HepG2 (cell line): ENCODE results near the gene TM4SF4. TPM values are rescaled to one million over a fixed set of nuclear protein-coding genes. Genes with fewer than 3 reads are reported as not detected.

Experiments
- ATF1 ChIP-seq: IDR thresholded peaks from 2 replicates; pipeline ENCODE4 v1.6.1; 2016; ENCODE audit warnings: mild to moderate bottlenecking, control low read depth
- BORCS8-MEF2B ChIP-seq: sonication (generic); formaldehyde crosslinking; IDR thresholded peaks from 2 replicates; pipeline ENCODE4 v1.8.0; 2022; ENCODE audit warnings: mild to moderate bottlenecking, missing genetic modification reagents
- CAMTA2 ChIP-seq: sonication (generic); formaldehyde crosslinking; IDR thresholded peaks from 2 replicates; pipeline ENCODE4 v1.4.0; 2020; ENCODE audit warnings: mild to moderate bottlenecking, missing genetic modification reagents, borderline replicate concordance
- EP300 ChIP-seq, 3 experiments: sonication (generic) in 1 of 3; formaldehyde crosslinking in 1 of 3; IDR thresholded peaks; 2 replicates each; pipeline versions ENCODE4 v1.5.1 to v1.6.1; 2011 to 2020; ENCODE audit warnings: low read depth in 2 of 3, low read length in 2 of 3, borderline replicate concordance in 1 of 3, improper control_type of control experiment in 1 of 3, mild to moderate bottlenecking in 1 of 3, missing genetic modification reagents in 1 of 3, moderate library complexity in 1 of 3
- HMG20B ChIP-seq: conservative IDR thresholded peaks from 2 replicates; pipeline ENCODE4 v1.6.1; 2016; ENCODE audit warnings: missing genetic modification reagents, missing compliant biosample characterization
- HNF1B ChIP-seq: sonication (generic); formaldehyde crosslinking; IDR thresholded peaks from 2 replicates; pipeline ENCODE4 v1.5.1; 2020; ENCODE audit warnings: mild to moderate bottlenecking, moderate library complexity, missing genetic modification reagents
- HOXA3 ChIP-seq: sonication (generic); formaldehyde crosslinking; IDR thresholded peaks from 2 replicates; pipeline ENCODE4 v1.5.0; 2020; ENCODE audit warnings: missing genetic modification reagents
- KMT2B ChIP-seq: IDR thresholded peaks from 2 replicates; pipeline ENCODE4 v1.6.1; 2016; ENCODE audit warnings: missing genetic modification reagents, missing compliant biosample characterization
- LCORL ChIP-seq, 2 experiments: fragments of 450-650 bp in 1 of 2; sonication (generic) in 1 of 2; formaldehyde crosslinking in 1 of 2; IDR thresholded peaks; 2 replicates each; pipeline versions ENCODE4 v1.5.0 to v1.6.1; 2017 to 2020; ENCODE audit warnings: antibody characterized with exemption in 1 of 2, missing genetic modification reagents in 1 of 2
- MEIS1 ChIP-seq: sonication (generic); formaldehyde crosslinking; IDR thresholded peaks from 2 replicates; pipeline ENCODE4 v1.9.0; 2021; ENCODE audit warnings: mild to moderate bottlenecking, missing genetic modification reagents, moderate library complexity, borderline replicate concordance
- NONO ChIP-seq, 2 experiments: fragments of 450-650 bp in 1 of 2; sonication (generic) in 1 of 2; formaldehyde crosslinking in 1 of 2; IDR thresholded peaks in 1 of 2; conservative IDR thresholded peaks in 1 of 2; 2 replicates each; pipeline versions ENCODE4 v1.6.1 to v1.8.0; 2017 to 2022; ENCODE audit warnings: mild to moderate bottlenecking in 1 of 2, missing genetic modification reagents in 1 of 2, moderate library complexity in 1 of 2
- RBM22 ChIP-seq: fragments of 200-400 bp; formaldehyde crosslinking; optimal IDR thresholded peaks from 2 replicates; pipeline ENCODE3; 2017; ENCODE audit warnings: mild to moderate bottlenecking, low read length, moderate library complexity
- RBM39 ChIP-seq: fragments of 200-400 bp; formaldehyde crosslinking; IDR thresholded peaks from one replicate; pipeline ENCODE4 v1.6.1; 2018; ENCODE audit warnings: antibody characterized with exemption, mild to moderate bottlenecking, low read depth, low read length; ENCODE audit not compliant: poor library complexity, severe bottlenecking
- STAG1 ChIP-seq: sonication (generic); formaldehyde crosslinking; IDR thresholded peaks from 2 replicates; pipeline ENCODE4 v1.4.0; 2020; ENCODE audit warnings: missing genetic modification reagents
- TRIM22 ChIP-seq: fragments of 450-650 bp; IDR thresholded peaks from 2 replicates; pipeline ENCODE4 v1.6.1; 2017
- ZNF142 ChIP-seq: sonication (generic); formaldehyde crosslinking; IDR thresholded peaks from 2 replicates; pipeline ENCODE4 v1.4.0; 2020; ENCODE audit warnings: missing genetic modification reagents
- ZNF484 ChIP-seq: sonication (generic); formaldehyde crosslinking; IDR thresholded peaks from 2 replicates; pipeline ENCODE4 v1.5.1; 2020; ENCODE audit warnings: mild to moderate bottlenecking, low read depth, missing genetic modification reagents, borderline replicate concordance
- ZNF605 ChIP-seq: sonication (generic); formaldehyde crosslinking; IDR thresholded peaks from 2 replicates; pipeline ENCODE4 v1.8.0; 2022; ENCODE audit warnings: mild to moderate bottlenecking, missing genetic modification reagents
- ZSCAN9 ChIP-seq: IDR thresholded peaks from 2 replicates; pipeline ENCODE4 v1.6.1; 2016; ENCODE audit warnings: borderline replicate concordance
- polyA plus RNA-seq, 8 experiments: library from polyadenylated mRNA; depleted of rRNA in 3 of 8; stranded (reverse) in 7 of 8; unstranded in 1 of 8; fragments of >200 nt; fragmentation: Illumina TruSeq in 4 of 8; extraction: Trizol in 4 of 8; gene quantifications; 2 replicates each; pipeline versions ENCODE4 v1.2.1 to v1.2.3, GENCODE V29; 2011 to 2016; ENCODE audit warnings: low read depth in 4 of 8, missing spikeins in 1 of 8, mixed read lengths in 1 of 8; ENCODE audit not compliant: insufficient read depth in 1 of 8
- total RNA-seq, 5 experiments: library from RNA; depleted of rRNA; stranded (reverse); fragments of >200 nt; fragmentation: Illumina TruSeq; extraction: Trizol; gene quantifications; 2 replicates each; pipeline ENCODE4 v1.2.3, GENCODE V29; 2016; ENCODE audit warnings: low read depth in 1 of 5

The TM4SF4 gene
- total and polyA plus RNA-seq, 2 of the 13 experiments (the other 11 are each of a cell fraction or from before 2014, with no cell fraction given), result 0.63 to 0.95 TPM

- TF ChIP-seq RBM39, result no peak
- TF ChIP-seq MEIS1 (CRISPR knock-in tag), result 0 out of 2 replicates have a peak, but pooled peaks have one; percentile 37
- TF ChIP-seq LCORL (IDR thresholded peaks at IDR 0.05), result no peak
- peak; percentile 69; the same call in 1 of the 2 replicates for TF ChIP-seq LCORL (CRISPR knock-in tag; IDR thresholded peaks at IDR 0.05)
- no peak for TF ChIP-seq ZNF142 (CRISPR knock-in tag)
- peak; percentile 50; the same call in 1 of the 2 replicates for TF ChIP-seq HOXA3 (CRISPR knock-in tag)
- TF ChIP-seq ATF1 (CRISPR knock-in tag), result no peak
- TF ChIP-seq KMT2B, result 0 out of 2 replicates have a peak, but pooled peaks have one; percentile 27
- TF ChIP-seq HNF1B, result peak; percentile 43; the same call in 1 of the 2 replicates
- no peak for TF ChIP-seq BORCS8-MEF2B
- TF ChIP-seq ZNF605 (CRISPR knock-in tag), result peak; percentile 55; the same call in 1 of the 2 replicates
- TF ChIP-seq ZNF484 (CRISPR knock-in tag), result no peak
- TF ChIP-seq TRIM22, result no peak
- peak in 1 of 2 experiments; percentile 53; a peak in 1 of 4 replicates for TF ChIP-seq EP300 (IDR thresholded peaks at IDR 0.05; ENCODE audit: low read depth in 2 of 2, low read length in 2 of 2)
- peak; percentile 39; the same call in 1 of the 2 replicates for TF ChIP-seq EP300 (CRISPR knock-in tag; IDR thresholded peaks at IDR 0.05; ENCODE audit: borderline replicate concordance)
- no peak for TF ChIP-seq CAMTA2 (CRISPR knock-in tag)
- peak; percentile 98 for TF ChIP-seq STAG1 (CRISPR knock-in tag)
- no peak; the same call in 1 of the 2 replicates for TF ChIP-seq HMG20B (CRISPR knock-in tag)
- no peak for TF ChIP-seq ZSCAN9 (CRISPR knock-in tag)
- TF ChIP-seq RBM22, result no peak
- TF ChIP-seq NONO (IDR thresholded peaks at IDR 0.05), result no peak
- TF ChIP-seq NONO (CRISPR knock-in tag; conservative IDR thresholded peaks at IDR 0.05), result 0 out of 2 replicates have a peak, but pooled peaks have one; percentile 30
Observed at GRCh38 chr3:149480326-149481017, 6.0 kb downstream of the TM4SF4 start (continued).
